GM18507 (cell line): Measurements from ENCODE around the gene SUZ12.
"Not testable (repeated sequence)": the region's sequence is repeated elsewhere in the genome, so short reads cannot be mapped to it uniquely, and the experiment has no call there.

Source experiments
- DNase-seq: peaks from one replicate; pipeline ENCODE4 v3.0.0; 2011; ENCODE audit warnings: low read depth; ENCODE audit not compliant: insufficient read length; ENCODE audit errors: extremely low spot score
- FAIRE-seq: peaks from 2 replicates; lab custom pipeline; 2011; peaks lifted over from hg19 to GRCh38; lab: Jason Lieb, UNC

The SUZ12 gene

GRCh38 chr17:32022554-32022953 is 85.7 kb downstream of the SUZ12 start:
- not testable (repeated sequence) for FAIRE-seq, DNase-seq

GRCh38 chr17:32027271-32027670 is 90.5 kb downstream of the SUZ12 start:
- not testable (repeated sequence) for FAIRE-seq, DNase-seq

GRCh38 chr17:32033223-32033622 is 96.4 kb downstream of the SUZ12 start:
- FAIRE-seq (no peak), DNase-seq (no peak)

- DNase-seq, FAIRE-seq: not testable (repeated sequence)
Observed at GRCh38 chr17:32033812-32034211, 97.0 kb downstream of the SUZ12 start.

- DNase-seq, FAIRE-seq: not testable (repeated sequence)
Observed at GRCh38 chr17:32040246-32040645, 103.4 kb downstream of the SUZ12 start.

GRCh38 chr17:32041306-32041875 is 104.6 kb downstream of the SUZ12 start:
- DNase-seq, FAIRE-seq: not testable (repeated sequence)

- FAIRE-seq, DNase-seq: not testable (repeated sequence)
Observed at GRCh38 chr17:32042266-32042665, 105.5 kb downstream of the SUZ12 start.

- not testable (repeated sequence) for DNase-seq, FAIRE-seq
Observed at GRCh38 chr17:32045611-32046010, 108.8 kb downstream of the SUZ12 start.

- not testable (repeated sequence) for DNase-seq, FAIRE-seq
Observed at GRCh38 chr17:32047663-32048062, 110.9 kb downstream of the SUZ12 start.
